Renal cortical epithelial cell (primary cell): ENCODE results near the gene SERPINA1. TPM values are rescaled to one million over a fixed set of nuclear protein-coding genes. Genes with fewer than 3 reads are reported as not detected.

ENCODE experiments used
- DNase-seq: peaks from one replicate; pipeline ENCODE4 v3.0.0-alpha.2; 2011; ENCODE audit warnings: low read depth
- total RNA-seq: library from RNA; depleted of rRNA; stranded (reverse); fragments of >200 nt; gene quantifications from 2 replicates; pipeline ENCODE4 v1.2.3, GENCODE V29; 2014

The SERPINA1 gene
- total RNA-seq, 1 donor from 2014 or later, result 137 TPM

DNA sequence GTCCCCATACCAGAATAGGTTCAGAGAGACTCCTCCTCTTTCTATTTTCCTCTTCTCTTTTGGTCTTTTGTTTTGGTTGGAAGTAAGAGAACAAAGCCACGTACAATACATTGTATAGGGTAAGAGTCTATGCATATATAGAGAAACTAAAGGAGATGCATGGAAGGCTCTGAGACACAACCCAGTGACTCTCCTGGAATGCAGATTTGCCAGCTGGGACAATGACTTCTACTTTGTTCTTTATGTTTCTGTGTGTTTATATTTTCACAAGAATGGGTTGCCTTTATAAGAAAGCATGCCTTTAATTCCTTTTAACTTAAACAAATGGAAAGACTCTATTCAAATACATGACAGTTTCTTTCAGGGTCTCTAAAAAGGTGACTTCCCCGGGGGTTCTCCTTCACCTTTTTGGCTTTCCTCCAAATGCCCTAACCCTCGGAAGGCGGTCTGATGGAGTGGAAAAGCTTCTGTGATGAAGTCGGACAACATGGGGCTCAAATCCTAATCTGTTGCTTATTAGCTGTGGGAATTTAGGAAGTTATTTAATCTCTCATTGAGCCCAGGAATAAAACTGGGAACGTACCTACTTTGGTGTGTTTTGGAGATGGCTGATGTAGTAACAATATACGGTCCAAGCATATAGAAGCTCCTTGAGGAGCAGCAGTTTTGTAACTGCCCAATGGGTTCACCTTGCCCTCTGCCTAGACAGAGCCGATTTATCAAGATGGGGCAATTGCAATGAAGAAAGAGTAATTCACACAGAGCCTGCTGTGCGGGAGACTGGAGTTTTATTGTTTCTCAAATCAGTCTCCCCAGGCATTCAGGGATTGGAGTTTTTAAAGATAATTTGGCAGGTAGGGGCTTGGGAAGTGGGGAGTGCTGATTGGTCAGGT, 9.1 kb upstream of the SERPINA1 start:
- no peak for DNase-seq

DNA sequence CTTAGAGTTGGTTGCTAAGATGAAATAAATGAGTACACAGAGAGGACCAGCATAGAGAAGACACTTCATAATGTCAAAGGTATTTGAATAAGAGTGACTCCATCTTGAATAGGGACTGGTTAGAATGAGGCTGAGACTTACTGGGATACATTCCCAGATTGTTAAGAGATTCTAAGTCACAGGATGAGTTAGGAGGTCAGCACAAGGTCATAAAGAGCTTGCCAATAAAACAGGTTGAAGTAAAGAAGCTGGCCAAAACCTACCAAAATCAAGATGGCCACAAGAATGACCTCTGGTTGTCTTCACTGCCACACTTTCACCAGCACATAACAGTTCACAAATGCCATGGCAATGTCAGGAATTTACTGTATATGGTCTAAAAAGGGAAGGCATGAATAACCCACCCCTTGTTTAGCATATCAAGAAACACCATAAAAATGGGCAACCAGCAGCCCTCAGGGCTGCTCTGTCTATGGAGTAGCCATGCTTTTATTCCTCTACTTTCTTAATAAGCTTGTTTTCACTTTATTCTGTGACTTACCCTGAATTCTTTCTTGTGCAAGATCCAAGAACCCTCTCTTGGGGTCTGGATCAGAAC, 8.3 kb upstream of the SERPINA1 start:
- no peak for DNase-seq

DNA sequence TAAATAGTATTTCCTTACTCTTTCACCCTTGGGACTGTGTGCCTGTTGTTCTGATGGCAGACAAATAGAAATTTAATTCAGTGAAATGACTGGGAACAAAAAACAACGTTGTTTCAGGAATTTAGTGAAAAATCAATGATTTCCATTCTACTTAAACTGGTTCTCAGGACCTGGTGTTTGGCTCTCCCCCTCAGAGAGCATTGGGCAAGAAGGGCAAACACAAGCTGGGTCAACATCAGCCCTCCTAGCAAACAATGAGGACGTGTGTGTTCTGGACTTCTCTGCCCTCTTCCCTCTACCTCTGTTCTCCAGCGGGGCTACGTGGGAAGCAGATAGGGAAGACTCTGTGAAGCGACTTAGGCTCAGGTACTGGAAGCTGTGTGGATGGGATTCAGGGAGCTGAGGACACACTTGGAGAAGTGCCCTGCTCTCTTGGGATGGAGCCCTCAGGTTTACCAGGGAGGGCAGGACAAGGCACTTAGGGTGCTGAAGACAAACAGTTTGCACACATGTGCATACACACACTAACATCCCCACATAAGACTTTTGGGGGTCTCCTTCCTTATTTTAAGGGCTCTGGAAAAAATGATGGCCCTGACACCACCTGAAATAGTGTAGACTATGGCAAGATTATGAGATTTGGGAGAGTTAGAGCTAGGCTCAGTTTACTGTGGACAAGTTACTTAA, 7.6 kb upstream of the SERPINA1 start:
- DNase-seq, result no peak

DNA sequence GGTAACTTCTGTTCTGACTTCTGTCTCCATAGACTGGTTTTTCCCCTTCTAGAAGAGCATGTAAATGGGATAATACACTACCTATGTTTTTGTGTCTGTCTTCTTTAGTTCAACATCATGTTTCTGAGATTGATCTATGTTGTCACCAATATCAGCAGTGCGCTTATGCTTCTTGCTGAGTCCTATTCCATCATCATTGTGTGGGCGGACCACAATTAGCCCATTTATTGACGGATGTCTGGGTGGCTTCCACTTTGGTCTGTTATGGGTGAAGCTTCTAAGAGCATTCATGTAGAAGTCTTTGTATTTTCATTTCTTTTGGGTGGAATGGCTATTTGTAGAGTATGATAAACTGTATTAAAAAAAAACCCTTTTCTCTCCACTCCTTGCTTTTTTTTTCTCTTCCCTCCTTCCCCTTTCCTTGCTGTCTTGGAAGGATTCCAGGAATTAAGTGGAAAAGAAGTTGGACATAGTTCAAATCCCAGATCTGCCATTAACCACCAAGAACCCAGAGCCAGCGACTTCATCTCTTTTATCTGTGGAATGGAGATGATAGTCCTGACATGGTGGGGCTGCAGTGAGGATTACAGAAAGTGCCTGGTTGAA, 7.0 kb upstream of the SERPINA1 start:
- DNase-seq, result no peak

DNA sequence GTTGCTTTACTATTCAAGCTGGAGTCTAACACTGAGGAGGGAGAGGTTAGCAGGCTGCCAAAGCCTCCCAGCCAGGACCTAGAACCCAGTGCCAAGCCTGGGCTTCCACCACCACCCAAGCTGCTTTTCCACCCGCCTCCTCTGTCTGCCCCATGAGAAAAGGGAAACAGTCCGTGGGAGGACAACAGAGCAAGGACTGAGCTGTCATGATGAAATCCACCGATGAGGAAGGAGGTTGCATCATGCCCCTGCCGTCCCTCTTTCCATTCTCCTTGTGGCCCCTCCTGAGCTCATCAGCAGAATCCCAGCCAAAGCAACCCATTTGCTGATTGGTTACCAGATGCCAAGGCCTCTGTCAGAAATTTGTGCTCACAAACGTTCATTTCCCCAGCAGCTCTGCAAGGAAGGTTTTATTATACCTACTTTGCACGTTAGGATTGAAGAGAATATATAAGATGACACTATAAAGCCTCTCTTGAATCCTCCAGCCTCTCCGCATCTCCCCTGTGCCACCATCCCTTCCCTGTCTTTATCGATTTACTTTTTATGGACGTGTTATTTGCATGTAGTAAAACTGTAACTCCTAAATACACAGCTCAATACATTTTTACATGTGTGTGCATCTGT, 6.3 kb upstream of the SERPINA1 start:
- peak; percentile 44 for DNase-seq

DNA sequence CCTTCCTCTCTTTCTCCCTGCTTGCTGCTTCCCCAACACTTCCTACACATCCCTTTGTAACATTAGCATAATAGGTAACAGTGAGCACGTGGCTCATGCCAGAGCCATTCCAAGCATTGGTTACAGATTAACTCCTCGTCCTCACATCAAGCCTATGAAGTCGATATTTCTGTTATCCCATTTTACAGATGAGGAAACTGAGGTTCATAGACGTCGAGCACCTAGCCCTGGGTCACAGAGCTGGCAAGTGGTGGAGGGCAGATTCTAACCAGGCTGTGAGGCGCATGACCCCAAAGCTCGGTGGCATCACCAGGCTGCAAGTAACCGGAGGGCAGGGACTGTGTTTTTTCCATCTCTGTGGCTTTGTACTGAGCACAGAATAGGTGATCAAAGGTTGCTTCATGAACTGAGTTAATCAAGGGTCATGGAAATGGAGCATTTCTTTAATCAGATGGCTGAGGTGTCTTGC, 5.7 kb upstream of the SERPINA1 start:
- DNase-seq, result peak; percentile 49

DNA sequence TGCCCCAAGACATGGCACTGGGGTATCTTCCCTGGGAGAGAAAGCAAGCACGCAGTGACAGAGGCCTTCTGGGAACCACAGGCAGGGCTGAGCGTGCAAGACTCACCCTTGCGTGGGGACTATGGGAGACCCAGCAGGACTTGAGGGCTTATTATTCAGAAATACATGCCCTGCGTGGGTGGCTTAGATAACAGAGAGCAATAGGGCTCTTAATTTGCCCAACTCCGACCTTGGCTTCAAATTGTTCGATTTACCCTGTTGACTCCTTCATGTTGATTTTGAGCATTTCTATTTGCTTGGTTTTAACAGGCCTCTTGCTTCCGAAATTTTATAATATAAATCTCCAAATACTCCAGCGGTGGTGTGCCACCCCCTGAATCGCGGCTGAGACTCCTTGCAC, 5.1 kb upstream of the SERPINA1 start:
- DNase-seq, result no peak

DNA sequence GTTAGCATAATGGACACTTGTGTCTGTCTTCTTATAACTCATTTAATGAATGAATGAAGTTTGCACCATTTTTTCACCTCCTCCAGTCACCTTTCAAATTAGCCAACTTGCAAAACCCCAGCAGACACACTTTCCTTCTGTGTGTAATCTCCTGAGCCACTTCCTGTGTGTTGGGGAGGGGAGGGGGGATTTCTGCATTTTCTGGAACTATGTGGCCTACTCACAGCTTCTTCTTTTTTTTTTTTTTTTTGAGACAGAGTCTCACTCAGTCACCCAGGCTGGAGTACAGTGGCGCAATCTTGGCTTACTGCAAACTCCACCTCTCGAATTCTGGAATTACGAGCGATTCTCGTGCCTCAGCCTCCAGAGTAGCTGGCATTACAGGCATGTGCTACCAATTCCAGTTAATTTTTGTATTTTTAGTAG, 4.1 kb upstream of the SERPINA1 start:
- peak; percentile 86 for DNase-seq

DNA sequence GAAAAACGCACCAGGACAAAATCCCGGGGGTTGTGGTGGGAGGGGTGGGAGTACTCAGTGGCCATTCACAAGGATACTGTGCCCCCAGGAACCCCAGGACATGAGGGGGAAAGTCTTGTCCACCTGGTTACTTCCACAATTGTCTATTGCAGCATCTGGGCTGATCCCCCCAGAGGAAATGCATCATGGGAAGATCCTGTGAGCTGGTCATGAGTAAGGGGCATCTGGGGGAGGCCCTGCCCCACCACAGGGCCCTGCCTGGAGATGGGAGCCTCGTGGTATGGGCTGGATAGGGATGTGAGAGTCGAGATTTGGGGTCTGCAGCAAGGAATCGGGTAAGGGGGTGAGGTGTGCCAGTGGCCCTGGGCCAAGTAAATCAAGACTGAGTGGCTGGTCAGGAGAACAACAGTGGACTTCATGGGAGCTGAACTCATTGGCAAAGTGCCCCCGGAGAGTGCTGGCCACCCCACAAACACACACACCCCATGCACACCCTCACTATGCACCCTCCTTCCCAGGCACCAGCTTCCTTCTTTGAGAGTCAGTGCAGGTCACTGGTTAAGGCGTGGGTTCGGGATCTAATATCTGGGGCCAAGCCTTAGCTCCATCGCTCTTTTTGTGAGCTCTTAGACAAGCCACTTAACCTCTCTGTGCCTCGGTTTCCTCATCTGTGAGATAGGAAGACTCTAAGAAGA, 3.0 kb upstream of the SERPINA1 start:
- no peak for DNase-seq

DNA sequence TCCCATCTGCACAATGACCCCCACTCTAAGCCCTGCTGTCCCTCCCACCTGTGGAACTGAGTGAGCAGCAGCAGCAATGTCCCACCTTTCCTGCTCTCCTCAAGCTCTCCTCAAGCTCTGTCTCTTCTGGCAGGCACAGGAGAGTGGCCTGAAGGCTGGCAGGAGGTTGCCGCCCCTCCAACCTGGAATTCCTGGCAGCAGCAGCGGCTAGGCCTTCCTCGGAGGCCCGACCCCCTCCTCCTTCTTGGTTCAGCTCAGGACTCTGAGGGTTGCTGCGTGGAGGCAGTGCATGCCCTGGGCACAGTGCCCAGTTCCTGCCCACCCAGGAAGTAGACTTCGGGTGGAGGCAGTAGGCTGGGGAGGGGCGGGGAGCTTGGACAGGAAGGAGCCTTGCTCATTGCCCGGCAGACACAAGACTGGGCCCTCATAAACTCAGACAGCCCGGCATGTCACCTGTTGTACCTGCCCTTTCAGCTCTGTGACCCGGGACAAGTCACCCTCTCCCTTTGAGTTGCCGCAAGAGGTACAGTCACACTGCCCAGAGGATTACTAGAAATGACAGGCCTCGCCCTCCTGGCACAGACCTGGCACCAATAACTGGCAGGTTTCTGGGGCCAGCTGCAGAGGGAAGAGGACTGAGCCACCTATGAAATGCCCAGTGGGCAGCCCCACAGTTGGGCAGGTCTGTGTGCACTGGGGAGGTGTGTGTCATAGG, 2.1 kb upstream of the SERPINA1 start:
- peak; percentile 85 for DNase-seq

DNA sequence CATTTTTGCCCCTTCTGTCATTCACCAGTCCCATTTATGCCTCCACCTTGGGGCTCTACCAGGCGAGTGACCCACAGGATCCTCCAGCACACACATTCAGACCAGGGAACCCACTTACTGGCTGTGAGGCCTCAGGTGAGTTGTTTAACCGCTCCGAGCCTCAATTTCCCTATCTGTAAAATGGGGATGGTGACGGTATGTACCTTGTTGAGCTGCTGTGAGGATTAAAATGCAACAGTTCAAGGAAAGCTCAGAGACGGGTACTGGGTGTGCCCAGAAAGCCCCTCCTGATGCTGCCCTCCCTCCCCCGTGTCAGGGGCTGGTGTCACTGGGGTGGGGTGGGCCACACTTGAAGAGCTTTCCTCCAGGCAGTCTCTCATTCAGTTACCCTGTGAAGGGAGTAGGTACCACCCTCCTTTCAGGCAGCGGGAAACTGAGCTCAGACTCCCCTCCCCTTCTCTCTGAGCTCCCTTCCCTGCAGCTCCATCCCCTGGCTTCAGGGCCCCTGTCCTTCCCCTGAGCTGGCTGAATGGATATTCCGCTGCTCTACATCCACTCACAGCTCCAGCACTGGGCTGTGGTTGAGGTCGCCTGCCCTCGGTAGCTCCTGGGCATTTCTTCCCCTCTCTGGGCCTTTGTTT, 1.4 kb upstream of the SERPINA1 start:
- DNase-seq, result no peak

DNA sequence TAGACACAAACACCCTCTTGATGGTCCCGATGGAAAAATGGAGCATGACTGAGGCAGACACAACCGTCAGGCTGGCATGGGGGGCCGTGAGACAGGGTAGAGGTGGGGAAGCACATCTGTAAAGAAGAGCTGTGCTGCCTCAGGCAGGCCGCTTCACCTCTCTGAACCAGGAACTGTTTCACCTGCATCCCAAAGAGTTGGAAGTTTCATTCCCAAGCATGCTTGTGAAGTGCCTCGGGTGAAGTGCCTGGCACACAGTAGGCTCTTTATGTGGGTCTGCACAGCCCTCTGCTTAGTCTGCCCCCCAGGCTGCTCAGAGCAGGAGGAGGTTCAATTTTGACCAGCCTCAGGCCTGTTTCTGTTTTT, 685 bp upstream of the SERPINA1 start:
- no peak for DNase-seq

DNA sequence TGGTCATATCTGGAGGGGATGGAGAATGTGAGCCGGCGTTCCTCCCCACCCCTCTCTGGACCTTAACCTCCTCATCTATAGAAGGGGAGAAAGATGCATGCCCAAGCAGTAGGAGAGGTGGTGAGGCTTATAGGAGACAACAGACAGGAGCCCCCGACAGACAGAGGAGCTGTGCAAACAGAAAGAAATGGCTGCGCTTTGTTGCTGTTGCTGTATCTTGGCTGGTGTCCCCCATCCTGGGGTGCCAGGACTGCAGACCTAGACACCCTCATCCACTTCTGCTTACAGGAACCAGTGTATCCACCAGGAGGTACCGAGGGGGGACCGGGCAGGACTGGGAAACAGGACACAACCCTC, 397 bp downstream of the SERPINA1 start:
- no peak for DNase-seq

DNA sequence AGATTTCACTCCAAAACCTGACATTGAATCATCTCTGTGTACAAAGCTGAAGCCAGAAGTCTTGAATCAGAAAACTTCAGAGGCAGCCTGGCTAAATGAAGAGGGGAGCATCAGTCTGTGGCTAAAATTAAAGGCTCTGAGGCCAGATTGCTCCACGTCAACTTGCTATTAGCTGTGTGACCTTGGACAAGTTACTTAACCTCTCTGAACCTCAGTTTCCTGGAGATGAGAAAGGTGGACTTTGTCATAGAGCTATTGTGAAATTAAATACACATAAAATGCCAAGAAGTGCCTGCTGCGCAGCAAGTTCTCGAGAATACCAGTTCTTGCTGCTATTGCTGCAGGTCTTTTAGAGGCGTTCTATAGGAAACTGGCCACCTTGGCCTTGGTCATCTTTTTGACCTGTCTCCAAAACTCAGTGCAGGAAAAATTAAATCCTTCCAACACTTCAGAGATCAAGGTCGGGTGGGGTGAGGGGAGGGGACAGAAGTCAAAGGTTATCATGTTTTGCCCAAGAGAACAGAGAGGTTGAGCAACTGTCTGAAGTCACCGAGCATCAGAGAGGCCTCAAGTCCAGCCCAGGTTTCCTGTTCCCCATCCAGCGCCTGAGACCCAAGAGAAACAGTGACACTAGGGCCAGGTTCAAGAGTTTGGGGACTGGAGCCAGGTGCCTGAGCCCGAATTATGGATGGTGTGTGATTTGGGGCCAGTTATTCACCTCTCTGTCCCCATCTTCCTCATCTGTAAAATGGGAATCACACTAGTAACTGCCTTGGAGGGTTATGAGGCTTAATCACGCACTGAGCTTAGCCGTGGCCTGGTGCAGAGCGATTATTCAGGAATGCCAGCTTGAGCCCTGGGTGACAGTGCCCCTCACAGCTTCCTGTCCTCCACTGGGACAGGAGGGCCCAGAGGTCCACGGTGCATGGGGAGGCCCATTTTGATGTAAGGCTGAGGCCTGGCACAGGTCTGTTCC, 1.1 kb downstream of the SERPINA1 start:
- DNase-seq, result no peak

DNA sequence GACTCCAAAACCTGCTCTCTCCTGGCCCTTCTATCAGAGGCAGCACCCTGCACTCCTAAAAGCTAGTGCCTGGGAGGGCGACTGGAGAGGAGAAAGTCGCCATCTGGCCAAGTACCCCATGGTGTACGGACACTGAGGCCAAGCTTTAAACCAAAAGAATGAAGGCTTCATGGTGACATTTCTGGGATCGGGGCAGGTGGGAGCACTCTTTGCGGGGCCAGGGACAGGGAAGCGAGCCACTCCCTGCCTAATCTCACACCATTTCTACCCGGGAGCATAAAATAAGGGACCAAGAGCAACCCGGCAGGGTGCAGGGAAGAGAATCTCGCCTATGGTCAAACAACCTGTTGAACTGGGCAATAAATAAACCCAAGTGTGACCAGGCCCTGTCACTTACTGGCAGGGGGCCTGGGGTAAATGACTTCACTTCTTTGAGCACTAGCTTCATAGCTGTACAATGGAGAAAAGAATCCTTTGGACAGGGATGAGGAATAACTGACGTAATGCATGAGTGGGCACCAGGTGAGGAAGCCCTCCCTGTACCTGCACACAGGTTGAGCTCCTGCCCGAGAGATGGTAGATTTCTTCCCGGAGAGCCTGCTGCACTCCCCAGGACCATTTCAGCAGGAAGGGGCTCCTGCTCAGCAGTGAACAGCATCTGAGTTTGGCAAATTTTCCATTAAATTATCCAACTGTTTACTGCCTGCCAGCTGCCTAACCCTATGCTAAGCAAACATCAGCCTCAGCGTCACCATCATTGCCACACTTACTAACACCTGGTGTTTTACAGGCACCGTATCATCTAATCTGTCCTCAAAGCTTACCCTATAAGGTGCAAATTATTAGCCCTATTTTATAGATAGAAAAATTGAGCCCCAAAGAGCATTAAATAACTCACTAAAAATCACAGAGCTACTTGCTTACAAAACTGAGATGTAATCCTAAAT, 2.0 kb downstream of the SERPINA1 start:
- no peak for DNase-seq

DNA sequence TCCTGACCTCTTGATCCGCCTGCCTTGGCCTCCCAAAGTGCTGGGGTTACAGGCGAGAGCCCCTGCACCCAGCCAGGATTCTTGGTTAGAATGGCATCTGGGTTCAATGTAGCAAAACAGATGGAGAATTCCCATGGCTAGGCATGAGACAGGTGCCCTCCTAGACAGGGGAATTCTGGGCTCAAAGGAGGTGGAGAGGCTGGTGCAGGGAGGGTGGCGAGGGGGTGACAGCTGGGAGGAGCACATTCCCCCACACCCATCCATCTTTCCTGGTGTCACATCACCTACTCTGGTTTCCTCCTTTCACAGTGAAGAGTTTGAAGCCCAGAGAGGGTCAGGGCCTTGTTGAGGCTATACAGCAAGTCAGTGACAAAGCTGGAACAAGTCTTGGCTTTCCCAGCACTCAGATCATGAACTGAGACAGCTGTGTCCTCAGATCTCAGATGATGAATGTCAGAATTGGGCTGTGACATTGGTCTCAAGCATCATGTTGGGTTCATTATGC, 2.8 kb downstream of the SERPINA1 start:
- no peak for DNase-seq

DNA sequence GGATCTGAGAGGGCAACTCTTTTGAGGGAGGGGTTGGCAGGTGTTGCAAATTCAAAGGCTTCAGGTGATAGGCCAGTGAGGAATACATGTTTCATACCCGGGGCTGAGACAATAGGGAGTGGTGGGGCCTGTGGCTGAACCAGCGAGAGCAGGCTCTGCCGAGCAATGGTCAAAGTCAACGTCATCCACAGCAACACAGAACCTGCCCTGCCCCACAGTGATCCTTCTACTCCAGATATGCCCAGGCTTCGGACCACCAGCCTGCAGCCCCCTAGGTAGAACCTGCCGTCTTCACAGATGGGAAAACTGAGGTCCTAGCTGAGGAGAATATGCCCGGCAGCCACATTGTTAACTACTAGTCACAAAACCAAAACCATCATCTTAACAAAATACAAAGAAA, 4.1 kb downstream of the SERPINA1 start:
- no peak for DNase-seq

DNA sequence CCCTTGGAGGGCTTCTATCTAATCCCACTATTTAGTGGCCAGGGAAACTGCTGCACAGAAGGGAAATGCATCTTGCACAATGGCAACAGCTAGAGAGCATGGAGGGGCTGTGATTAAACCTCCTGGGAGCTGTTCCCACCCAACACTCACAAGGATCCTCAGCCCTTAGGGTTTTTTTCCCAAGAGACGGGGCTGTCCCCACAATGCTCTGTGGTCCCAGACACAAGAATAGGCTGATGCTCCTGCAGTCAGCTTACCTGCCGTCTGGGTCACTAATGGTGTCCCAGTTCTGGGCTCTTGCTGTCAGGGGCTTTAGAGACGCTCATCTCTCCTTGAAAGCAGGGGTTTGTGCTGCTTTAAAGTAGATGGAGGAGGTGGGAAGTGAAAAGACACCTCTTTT, 4.6 kb downstream of the SERPINA1 start:
- DNase-seq, result no peak
